RCC 7860 (cell line): ENCODE measurements around the gene ANTKMT.

ENCODE experiments used
- DNase-seq: peaks from one replicate; pipeline ENCODE4 v3.0.0-alpha.2; 2015; ENCODE audit warnings: low spot score
- FAIRE-seq: peaks from 2 replicates; lab custom pipeline; 2012; peaks lifted over from hg19 to GRCh38; lab: Jason Lieb, UNC

Gene ANTKMT

DNA sequence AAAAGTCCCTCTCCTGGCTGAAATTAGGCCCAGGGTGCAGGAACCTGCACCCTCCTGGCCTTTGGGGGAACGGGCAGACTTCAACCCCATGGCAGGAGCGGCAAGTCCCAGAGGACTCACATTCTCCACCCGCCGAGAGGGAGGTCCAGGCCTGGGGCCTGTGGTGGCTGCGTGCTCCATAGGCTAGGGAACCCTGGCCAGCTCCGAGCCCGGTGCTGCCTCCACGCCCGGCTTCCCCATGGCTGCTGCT is 5.2 kb downstream of the ANTKMT start:
- no peak for FAIRE-seq
- DNase-seq: no peak

DNA sequence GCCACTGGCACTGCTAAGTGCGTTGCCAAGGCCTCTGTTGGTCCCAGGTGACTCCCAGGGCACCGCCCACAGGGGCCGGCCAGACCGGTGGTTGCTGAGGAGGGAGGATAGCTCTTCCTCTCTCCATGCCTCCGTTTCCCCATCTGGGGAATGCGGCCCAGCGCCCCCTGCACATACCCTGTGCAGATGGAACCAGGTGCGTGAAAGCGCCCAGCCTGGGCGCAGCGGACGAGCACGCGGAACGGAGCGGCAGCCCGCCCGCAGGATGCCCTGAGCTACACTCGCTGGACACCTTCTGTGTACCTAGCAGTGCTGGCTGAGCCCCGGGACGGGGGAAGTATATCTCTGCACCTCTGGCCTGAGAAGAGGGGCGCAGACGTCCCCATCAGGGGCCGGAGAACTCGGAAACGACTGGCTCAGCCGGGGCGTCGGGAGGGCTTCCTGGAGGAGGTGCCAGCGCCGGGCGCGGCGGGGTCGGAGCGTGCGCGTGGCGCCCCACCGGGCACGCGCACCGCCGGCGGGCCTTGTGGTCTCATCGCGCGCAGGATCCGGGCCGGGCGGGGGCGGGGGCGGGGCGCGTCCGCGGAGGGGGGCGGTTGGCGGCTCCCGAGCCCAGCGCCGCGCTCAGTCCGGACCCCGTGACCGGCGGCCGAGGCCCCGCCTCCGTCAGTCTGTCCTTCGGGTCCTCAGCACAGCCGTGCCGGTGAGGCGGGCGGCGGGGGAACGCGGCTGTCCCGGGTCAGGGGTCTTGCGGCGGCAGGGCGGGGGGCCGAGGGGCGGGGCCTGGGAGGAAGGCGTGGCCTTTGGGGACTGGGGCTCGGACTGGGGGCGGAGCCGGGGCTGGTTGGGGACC is 5.7 kb downstream of the ANTKMT start, which contains the start of the genes CCDC78 and HAGHL:
CCDC78 (minus strand) TSS at position 6 of the 853 bp plus-strand sequence. CDS start 76 bp downstream, outside the sequence.
HAGHL (plus strand) TSS at position 669 of the 853 bp plus-strand sequence. CDS start 404 bp downstream, outside the sequence.
- no peak for FAIRE-seq

DNA sequence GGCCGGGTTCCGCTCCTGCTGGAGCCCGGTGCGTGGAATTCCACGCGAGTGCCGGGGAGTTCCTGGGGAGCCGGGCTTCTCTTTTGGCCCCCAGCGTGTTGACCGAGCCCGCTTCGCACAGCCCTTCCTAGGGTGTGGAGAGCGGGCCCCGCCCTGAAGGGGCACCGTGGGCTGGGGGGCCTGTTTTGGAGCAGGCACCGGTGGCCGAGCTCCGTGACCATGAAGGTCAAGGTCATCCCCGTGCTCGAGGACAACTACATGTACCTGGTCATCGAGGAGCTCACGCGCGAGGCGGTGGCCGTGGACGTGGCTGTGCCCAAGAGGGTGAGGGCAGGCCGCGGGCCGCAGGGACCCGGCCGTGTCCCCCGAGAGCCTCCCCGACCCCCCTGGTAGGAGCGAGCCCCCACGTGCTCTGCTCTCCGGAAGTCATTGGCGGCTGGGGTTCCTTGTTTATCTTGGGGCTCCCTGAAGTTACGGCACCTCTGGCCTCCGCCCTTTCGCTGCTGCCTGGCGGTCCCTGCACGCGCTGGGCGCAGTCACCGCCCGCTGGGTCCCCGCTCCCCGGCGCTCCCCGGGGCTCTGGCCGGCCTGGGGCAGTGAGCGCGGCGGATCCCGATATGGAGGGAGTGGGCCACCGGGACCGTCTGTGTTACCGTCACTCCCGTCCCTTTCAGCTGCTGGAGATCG is 6.5 kb downstream of the ANTKMT start:
- no peak for FAIRE-seq
- no peak for DNase-seq

More for the DNA sequence above, 5.7 kb downstream of the ANTKMT start, which contains the start of the genes CCDC78 and HAGHL:
- DNase-seq: peak; percentile 40

DNA sequence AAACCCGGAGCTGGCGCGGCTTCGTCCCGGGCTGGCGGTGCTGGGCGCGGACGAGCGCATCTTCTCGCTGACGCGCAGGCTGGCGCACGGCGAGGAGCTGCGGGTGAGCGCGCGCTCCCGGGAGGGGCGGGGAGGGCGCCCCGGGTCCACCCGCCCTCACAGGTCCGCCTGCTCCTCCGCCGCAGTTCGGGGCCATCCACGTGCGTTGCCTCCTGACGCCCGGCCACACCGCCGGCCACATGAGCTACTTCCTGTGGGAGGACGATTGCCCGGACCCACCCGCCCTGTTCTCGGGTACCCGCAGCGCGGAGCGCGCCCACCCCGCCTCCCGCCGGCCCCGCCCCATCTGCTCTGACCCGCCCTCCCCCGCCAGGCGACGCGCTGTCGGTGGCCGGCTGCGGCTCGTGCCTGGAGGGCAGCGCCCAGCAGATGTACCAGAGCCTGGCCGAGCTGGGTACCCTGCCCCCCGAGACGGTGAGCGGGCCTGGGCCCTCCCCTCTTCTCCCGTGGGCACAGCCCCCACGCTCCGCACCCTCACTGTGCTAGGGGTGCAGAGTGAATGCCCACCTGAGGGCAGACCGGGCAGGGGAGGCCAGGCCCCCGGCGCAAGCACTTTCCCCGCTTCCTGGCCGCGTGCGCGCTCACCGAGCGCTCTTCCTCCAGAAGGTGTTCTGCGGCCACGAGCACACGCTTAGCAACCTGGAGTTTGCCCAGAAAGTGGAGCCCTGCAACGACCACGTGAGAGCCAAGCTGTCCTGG is 7.4 kb downstream of the ANTKMT start:
- DNase-seq (peak; percentile 80), FAIRE-seq (no peak)

DNA sequence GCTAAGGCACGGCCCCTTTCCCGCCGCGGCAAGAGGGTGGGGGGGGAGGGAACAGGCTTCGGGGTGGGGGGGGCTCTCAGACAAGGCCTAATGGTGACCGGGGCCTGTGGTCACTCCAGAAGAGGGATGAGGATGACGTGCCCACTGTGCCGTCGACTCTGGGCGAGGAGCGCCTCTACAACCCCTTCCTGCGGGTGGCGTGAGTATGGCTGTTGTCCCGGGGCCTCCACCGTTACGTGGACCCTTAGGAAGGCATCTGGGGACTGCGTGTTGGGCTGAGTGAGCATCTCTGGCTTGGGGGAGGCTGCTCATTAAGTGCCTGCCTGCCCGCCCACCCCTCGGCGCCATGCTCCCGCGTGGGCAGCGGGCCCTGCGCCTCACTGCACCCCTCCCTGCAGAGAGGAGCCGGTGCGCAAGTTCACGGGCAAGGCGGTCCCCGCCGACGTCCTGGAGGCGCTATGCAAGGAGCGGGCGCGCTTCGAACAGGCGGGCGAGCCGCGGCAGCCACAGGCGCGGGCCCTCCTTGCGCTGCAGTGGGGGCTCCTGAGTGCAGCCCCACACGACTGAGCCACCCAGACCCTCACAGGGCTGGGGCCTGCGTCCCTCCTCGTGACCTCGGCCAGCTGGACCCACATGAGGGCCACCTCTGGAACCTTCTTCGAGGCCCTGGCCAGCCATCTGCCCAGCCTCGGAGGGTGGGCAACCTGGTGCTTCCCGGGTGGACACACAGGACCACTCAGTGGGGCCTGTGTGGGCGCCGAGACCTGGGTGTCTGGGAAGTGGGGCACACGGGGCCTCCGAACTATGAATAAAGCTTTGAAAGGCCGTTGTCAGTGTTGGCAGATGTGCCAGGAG is 8.2 kb downstream of the ANTKMT start:
- no peak for DNase-seq

DNA sequence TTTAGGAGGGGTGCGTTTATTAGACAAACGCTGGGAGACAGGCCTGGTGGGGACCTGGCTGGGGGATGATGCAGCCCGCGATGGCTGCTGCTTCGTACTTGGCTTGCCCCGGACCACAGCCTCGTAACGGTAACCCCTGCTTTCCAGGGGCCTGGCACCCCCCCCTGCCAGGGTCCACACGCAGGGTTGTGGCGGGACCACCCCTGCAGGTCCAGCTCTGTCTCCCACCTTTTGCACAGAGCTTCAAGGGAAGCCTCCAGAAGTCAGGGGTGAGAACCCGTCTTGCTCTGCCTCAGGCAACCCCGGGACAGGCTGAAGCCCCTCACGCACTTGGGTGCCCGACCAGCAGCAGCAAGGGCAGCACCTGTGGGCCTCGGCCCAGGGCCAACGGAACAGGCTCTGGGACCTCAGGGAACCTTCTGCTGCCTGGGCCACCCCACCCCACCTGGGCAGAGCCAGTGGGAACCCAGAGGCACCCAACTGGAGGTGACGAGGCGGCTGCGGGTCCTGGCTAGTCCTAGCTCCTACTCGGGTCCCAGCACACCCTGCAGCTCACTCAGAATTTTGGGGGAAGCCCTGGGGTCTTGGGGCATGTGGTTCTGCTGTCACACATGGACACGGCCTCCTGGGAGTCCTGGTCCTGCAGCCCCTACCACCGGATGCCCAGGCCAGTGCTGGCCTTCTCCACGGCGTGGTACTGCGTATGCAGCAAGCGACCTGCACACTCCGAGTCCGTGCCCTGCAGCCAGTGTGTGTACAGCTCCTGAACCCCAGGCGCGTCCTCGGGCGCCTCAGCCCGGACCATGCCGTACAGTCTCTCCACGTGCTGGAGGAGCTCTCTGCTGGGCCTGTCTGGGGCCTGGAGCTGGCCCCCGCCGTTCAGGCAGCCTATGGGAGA is 9.1 kb downstream of the ANTKMT start:
- no peak for DNase-seq

More for the DNA sequence above, 8.2 kb downstream of the ANTKMT start:
- FAIRE-seq: no peak

DNA sequence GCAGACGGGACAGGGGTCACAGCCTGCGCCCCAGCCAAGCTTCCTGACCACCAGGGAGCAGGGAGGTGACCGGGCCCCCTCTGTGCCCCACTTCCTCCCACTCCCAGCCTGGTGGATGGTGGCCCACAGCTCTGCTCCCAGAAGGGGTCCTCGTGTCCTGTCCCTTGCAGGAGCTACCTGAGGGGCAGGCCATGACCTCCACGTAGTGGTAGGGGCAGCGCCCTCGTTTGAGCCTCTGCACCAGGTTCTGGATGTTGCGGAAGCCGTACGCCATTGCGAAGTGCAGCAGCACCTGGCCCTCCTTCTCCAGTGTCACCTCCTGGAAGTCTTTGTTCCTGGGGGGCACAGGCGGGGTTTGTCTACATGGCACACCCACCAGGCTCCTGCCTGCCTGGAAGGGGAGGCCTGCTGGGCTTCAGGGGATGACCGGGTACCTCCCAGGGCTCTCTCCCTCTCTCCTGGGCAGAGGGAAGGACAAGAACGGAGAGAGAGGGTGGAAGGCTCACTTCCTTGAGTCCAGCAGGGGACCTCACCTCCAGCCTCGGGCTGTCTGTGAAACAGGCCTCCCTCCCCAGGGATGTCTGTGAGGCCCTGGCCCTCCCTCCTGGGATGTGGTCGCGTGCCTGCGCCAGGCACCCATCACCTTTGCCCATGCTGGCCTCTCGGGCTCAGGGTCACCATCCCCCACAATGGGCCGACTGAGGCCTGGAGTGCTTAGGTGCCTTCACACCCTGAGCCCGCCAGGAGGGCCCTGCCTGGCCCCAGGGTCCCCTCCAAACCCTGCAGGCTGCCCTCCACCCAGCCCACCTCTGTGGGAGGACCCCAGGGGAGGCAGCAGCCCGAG is 9.9 kb downstream of the ANTKMT start:
- no peak for FAIRE-seq
- no peak for DNase-seq

More for the DNA sequence above, 9.1 kb downstream of the ANTKMT start:
- FAIRE-seq: no peak

DNA sequence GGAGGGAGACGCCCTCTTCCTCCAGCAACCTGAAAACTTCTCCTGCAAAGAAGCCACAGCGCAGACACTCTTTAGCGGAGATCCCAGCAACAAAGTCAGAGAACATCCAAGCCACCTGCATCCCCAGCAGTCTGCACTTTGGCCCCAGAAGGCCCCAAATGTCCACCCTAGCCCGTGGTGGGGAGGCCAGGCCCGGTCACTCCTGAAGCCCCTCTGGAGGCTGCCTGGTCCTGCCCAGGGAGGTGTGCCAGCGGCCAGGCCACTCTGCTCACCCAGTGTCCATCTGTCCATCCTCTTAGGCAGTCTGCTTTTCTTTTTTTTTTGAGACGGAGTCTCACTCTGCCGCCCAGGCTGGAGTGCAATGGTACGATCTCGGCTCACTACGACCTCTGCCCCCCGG is 11.4 kb downstream of the ANTKMT start:
- FAIRE-seq (no peak), DNase-seq (no peak)

DNA sequence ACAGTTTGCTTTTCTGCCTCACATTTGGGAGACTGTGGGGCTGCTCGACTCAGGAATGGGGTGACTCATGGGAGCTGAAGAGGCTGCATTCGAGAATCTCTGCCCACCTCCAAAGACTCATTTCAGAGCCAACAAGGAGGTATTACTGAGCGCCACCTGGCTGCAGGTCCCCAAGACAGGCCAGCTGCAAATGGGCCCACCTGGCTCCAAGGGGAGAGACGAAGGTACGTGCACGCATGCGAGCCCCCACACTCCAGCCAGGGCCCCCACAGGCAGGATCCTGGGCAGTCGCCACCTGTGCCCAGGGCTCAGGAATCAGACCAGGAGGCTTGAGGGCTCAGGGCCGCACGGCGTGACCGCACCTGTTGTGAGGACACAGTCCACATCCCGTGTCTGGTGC is 12.0 kb downstream of the ANTKMT start:
- no peak for FAIRE-seq
- no peak for DNase-seq

DNA sequence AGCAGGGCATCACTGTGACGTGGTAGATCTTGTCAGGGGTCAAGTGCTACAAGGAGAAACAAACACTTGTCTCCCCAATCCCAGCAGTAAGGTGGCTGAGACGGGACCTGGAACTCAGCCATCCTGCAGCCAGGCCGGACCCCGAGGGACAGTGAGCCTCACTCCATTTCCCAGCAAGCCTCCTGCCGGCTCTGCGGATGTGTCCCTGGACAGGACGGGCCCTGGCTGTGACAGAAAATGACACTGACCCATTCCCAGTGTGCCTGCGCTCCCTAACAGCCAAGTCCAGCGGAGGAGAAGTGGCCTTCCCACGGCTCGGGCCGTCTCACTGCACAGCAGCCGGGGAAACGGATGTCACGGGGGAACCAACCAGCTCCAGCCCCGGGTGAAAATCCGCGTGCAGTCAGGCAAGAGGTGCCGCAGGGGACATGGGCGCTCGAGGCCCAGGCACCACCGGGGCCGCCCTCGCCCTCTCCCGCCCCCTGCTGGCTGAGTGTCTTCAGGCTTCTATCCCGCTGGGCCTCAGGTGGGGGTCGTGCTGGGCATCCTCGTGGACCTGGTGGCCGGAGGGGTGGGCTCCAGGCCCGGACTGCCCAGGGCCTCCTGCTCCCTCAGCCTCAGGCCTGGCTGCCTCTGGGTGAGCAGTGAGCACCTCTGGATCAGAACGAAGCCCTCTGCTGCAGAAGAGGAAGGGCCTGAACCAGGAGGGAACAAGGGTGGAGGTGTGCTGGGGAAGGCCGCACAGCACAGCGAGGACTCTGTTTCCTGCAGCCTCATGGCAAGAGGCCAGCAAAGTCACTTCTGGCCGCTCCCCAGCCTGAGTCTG is 12.6 kb downstream of the ANTKMT start:
- DNase-seq: no peak
- FAIRE-seq: no peak

DNA sequence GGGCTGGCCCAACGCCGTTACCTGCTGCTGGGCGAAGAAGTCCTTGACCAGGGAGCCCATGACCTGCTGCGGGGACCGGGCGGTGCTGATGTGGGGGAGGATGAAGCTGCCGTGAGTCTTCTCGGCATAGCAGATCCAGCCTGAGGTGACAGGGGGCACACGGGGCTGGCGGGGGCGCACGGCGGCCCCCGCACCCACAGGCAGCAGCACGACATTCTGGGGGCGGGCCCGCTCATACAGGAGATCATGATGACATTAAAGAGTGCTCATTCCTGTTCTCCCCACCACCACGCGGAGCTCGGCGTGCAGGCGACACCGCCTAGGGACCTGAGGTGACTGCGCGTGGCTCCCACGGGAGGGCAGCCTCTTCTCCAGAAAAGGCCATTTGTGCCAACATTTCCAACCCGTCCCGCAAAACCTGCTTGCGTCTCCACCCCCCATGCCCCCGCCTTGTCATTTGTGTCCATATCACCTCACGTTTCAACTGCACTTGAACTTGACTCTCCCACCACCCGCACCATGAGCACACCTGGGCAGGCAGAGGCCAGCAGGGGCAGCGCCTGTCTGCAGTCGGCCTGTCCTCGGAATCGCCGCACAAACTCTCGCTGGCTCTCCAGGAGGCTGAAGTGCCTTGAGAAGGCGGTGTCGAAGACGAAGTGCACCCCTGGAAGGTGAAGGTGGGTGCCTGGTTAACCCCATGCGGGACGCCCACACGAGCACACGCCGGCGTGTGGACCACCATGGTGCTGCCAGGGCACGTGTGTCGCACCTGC is 13.4 kb downstream of the ANTKMT start:
- FAIRE-seq (no peak), DNase-seq (no peak)

DNA sequence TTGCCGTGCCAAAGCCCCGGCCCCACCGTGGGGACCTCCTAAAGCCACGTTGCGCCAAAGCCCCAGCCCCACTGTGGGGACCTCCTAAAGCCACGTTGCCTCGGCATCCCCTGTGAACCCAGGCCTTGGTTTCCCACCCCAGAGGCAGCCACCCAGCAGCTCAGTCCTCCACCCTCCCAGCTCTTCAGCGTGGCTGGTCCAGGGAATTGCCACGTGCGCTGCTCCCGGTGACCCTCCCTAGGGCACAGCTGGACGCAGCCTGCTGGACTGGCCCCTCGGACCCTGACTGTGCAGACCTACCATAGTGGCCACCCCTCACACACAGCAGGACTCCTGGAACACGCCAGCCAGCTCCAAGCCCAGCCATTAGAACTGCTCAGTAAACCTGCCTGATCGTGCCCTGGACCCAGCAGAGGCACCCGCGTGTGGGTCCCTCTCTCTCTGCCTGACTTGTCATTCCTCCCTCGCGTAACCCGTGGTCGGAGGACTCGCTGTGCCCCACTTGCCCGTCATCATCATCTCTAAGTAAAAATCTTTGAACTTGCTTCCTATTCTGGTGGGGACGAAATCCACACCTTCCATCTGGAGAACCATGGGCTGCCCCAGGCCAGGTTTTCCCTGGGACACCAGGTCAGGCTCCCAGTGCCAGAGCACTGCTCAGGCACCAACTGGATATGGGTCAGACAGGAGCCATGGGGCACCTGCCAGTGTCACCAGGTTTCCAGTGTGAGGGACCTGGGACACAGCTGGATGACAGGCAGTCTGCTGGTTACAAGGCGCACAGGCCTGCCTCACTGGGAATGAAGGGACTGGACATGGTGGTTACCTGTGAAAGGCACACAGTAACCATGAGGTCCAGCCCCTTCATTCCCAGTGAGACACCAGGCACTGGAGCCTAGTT is 14.3 kb downstream of the ANTKMT start:
- no peak for FAIRE-seq
- no peak for DNase-seq

DNA sequence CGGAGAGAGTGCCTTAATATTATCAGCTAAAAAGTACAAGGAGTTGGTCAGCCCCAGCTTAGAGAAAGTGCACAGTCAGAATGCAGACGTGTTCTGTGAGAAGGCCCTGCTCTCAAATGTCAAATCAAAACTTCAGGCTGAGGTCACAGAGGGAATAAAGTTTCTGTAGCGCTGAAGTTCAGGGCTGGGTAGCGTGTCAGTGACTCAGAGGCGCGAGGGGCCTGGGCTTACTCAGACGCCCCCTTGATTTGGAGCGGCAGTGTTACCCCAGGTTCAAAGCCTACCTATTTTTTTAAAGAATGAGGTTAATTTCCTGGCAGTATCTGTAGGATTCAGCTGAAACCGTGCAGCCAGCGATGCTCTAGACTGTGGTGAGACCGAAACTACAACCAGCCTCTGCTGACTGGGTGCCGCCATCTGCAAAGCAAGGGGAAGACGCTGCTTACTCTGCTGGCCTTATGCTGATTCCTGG is 15.1 kb downstream of the ANTKMT start:
- no peak for FAIRE-seq
- no peak for DNase-seq

DNA sequence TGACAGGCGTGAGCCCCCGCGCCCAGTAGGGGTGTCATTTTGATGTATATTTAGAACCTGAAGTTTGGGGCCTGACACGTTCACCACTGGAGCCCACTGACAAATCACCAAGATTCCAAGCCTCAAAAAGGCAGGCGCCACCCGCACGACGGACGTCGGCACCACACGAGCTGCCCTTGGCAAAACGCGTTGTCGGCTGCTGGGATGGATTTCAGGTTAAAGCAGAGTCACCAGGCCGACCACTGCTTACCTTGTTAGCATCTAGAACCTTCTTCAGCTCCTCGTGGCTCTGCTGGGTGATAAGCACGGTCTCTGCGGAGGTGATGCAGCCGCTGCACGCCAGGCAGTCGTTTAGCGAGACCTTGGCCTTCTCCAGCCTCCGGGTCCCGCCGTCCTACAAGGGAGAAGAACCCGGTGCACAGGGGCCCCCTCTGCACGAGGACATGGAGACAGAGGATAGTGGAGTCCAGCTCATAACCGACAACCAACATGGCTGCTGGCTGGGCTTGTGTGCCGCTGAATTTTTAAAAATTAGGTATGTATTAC is 16.1 kb downstream of the ANTKMT start:
- FAIRE-seq: no peak

More for the DNA sequence above, 16.1 kb downstream of the ANTKMT start:
- DNase-seq: no peak
